Kidney (tissue), 14 donors: ENCODE measurements around the gene FCER1A. TPM values are rescaled to one million over a fixed set of nuclear protein-coding genes. Genes with fewer than 3 reads are reported as not detected.

Experiments
- DNase-seq, 5 donors: peaks; one replicate each; pipeline ENCODE4 v3.0.0-alpha.2; 2013 to 2020
- FAIRE-seq: peaks from 2 replicates; lab custom pipeline; 2012; peaks lifted over from hg19 to GRCh38; lab: Jason Lieb, UNC
- H3K27ac ChIP-seq, 2 donors: one replicate each; pipeline ENCODE4 v1.7.0; 2013; ENCODE audit warnings: low read depth in 2 of 2, low read length in 2 of 2, inconsistent platforms in 1 of 2
- H3K27me3 ChIP-seq: one replicate; pipeline ENCODE4 v1.7.1; 2013; ENCODE audit warnings: low read length, inconsistent platforms; ENCODE audit not compliant: control insufficient read depth, insufficient read depth
- H3K36me3 ChIP-seq, 3 donors: one replicate each; pipeline versions ENCODE4 v1.7.0 to v1.7.1; 2013; ENCODE audit warnings: low read length in 3 of 3, control low read depth in 1 of 3, inconsistent platforms in 1 of 3; ENCODE audit not compliant: insufficient read depth in 3 of 3, control insufficient read depth in 2 of 3
- H3K4me1 ChIP-seq, 3 donors: one replicate each; pipeline versions ENCODE4 v1.7.0 to v1.7.1; 2013; ENCODE audit warnings: low read length in 3 of 3, inconsistent platforms in 1 of 3, low read depth in 1 of 3; ENCODE audit not compliant: control insufficient read depth in 2 of 3, insufficient read depth in 2 of 3
- H3K4me3 ChIP-seq, 3 donors: one replicate each; pipeline versions ENCODE4 v1.7.0 to v1.8.1; 2013; ENCODE audit warnings: low read length in 3 of 3, control low read depth in 1 of 3, inconsistent platforms in 1 of 3
- H3K9ac ChIP-seq, 3 donors: one replicate each; pipeline versions ENCODE4 v1.7.0 to v1.7.1; 2013; ENCODE audit warnings: low read length in 3 of 3, control low read depth in 1 of 3, inconsistent platforms in 1 of 3
- H3K9me3 ChIP-seq, 3 donors: one replicate each; pipeline versions ENCODE4 v1.7.0 to v1.7.1; 2013; ENCODE audit warnings: low read length in 3 of 3, control low read depth in 1 of 3, inconsistent platforms in 1 of 3; ENCODE audit not compliant: control insufficient read depth in 2 of 3, insufficient read depth in 1 of 3
- intact Hi-C: fragments of 100-400 bp; cut with DNase I; formaldehyde crosslinking; loops from one replicate; pipeline ENCODE4 v1.11.1; 2022
- polyA plus RNA-seq: library from polyadenylated mRNA; stranded (reverse); fragments of 350-450 nt; fragmentation: Illumina TruSeq; extraction: RNeasy Lipid Tissue Mini Kit (QIAGEN cat#74804); gene quantifications from one replicate; pipeline ENCODE4 v1.2.3, GENCODE V29; 2014; ENCODE audit warnings: low read depth, low replicate concordance; ENCODE audit not compliant: insufficient read depth
- total RNA-seq: library from RNA; stranded (reverse); fragmentation: NEBNext Ultra II Directional; extraction: Animal tissue kit (Norgen Biotek cat#: 25700); gene quantifications from one replicate; pipeline ENCODE4 v1.2.1, GENCODE V29; 2021
- TF ChIP-seq, protein P1 (sequence below): IDR thresholded peaks from 3 replicates; pipeline ENCODE4 v1.5.1; 2012; ENCODE audit warnings: mild to moderate bottlenecking, moderate library complexity, borderline replicate concordance; ENCODE audit not compliant: insufficient read depth; ENCODE audit errors: extremely low read depth
- donor health status: control.
- donor health status: control.
- donor health status: control.
- donor health status: control.
- donor health status: control.
- donor health status: DM: yes; HTN: yes; CAD: no.
- donor health status: Normal renal cell carcinoma (clear cell type).

The FCER1A gene
- total and polyA plus RNA-seq, 2 donors from 2014 or later: 1.4 to 3.2 TPM

DNA sequence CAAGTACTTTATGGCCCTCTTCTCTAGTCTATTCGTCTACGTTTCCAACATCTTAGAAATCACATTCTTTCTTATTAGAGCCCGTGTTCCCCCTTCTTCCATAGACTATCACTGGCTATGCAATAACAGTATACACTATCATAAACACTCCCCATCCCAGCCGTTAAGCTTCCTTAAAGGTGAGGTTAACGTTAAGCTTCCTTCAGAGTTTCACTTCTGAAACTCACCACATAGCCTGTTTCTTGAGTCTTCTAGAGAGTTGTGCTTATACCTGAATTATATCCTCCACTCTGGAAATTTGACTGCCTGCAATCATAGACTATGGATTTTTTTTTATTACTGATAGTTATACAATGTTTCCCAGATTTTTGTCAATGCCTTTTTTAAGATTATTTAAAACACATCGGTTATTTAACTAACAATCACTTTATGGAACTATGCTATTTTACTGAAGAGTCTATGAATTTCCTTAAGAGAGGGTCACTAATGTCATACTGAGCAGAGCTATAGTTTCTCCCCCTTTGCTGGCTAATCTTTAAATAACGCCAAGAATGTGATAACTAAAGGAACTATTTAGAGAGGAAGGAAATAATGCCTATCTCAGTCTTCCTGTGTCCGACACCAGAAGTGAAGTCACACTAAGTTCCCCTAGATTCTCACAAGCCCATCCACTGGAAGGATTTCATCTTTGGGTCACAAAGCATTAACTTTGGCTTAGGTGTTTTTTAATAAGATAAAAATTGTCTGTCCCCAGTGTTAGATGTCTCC, 16.8 kb downstream of the FCER1A start:
- FAIRE-seq (no peak), DNase-seq (no peak)
- no peaks in the 10 kb centered on the region for H3K36me3 ChIP-seq
- TF ChIP-seq, protein P1, sequence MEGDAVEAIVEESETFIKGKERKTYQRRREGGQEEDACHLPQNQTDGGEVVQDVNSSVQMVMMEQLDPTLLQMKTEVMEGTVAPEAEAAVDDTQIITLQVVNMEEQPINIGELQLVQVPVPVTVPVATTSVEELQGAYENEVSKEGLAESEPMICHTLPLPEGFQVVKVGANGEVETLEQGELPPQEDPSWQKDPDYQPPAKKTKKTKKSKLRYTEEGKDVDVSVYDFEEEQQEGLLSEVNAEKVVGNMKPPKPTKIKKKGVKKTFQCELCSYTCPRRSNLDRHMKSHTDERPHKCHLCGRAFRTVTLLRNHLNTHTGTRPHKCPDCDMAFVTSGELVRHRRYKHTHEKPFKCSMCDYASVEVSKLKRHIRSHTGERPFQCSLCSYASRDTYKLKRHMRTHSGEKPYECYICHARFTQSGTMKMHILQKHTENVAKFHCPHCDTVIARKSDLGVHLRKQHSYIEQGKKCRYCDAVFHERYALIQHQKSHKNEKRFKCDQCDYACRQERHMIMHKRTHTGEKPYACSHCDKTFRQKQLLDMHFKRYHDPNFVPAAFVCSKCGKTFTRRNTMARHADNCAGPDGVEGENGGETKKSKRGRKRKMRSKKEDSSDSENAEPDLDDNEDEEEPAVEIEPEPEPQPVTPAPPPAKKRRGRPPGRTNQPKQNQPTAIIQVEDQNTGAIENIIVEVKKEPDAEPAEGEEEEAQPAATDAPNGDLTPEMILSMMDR: no peak
- no peaks in the 10 kb centered on the region for H3K4me1 ChIP-seq
- no peaks in the 10 kb centered on the region for H3K9me3 ChIP-seq
- H3K27me3 ChIP-seq: no peaks in the 10 kb centered on the region
- H3K4me3 ChIP-seq: no peak overlapping the region
- intact Hi-C loops: no loop called here
- H3K27ac ChIP-seq: no peak overlapping the region
- H3K9ac ChIP-seq: no peak overlapping the region

GRCh38 chr1:159334797-159335196, 32.7 kb downstream of the FCER1A start:
- no peaks in the 10 kb centered on the region for H3K27me3 ChIP-seq
- no peak overlapping the region for H3K27ac ChIP-seq
- no peaks in the 10 kb centered on the region for H3K36me3 ChIP-seq
- H3K4me1 ChIP-seq: no peaks in the 10 kb centered on the region
- H3K9me3 ChIP-seq: no peaks in the 10 kb centered on the region
- H3K4me3 ChIP-seq: no peak overlapping the region
- H3K9ac ChIP-seq: no peak overlapping the region
- intact Hi-C loops: no loop called here
- DNase-seq (no peak), FAIRE-seq (no peak)
- TF ChIP-seq, protein P1: no peak

DNA sequence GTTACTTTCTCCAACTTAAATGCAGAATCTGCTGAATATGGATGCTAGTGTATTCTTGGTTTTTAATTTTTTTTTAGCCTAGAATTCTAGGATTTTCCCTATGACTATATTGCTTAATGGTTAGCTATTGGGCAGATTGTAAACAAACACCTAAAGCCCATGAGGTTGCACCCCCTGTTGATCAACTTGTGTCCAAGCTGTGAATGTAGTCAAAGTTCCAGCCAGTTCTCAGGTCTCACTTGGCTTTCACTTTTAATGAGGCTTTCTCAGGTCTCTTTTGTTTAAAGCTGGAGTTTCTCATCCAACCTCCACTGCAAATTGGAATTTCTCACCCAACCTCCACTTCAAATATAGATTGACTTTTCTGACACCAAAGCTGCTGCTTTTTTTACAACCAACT, 35.9 kb downstream of the FCER1A start:
- no peak overlapping the region for H3K27ac ChIP-seq
- H3K36me3 ChIP-seq: no peaks in the 10 kb centered on the region
- H3K9me3 ChIP-seq: no peaks in the 10 kb centered on the region
- intact Hi-C loops: no loop called here
- no peak overlapping the region for H3K9ac ChIP-seq
- no peak for DNase-seq
- H3K4me1 ChIP-seq: no peaks in the 10 kb centered on the region
- no peaks in the 10 kb centered on the region for H3K27me3 ChIP-seq
- FAIRE-seq: no peak
- TF ChIP-seq, protein P1: no peak
- no peak overlapping the region for H3K4me3 ChIP-seq
